Endothelial cell of umbilical vein (primary cell): ENCODE data around the gene SLC6A18. TPM values are rescaled to one million over a fixed set of nuclear protein-coding genes. Genes with fewer than 3 reads are reported as not detected.

Experiments
- BruUV-seq: library from RNA; stranded (reverse); fragments of 400-500 nt; replicated peaks from 2 replicates; lab custom pipeline; 2021; lab: Mats Ljungman, UMichigan
- CTCF ChIA-PET: fragments of 300-600, 350-600 bp; sonication (Branson Sonifier 250); formaldehyde crosslinking; loops from one replicate; lab custom pipeline; 2021; ENCODE audit warnings: antibody characterized with exemption, inconsistent platforms; lab: Charles Lee
- POLR2A ChIA-PET: fragments of 300-600, 350-600 bp; sonication (Branson Sonifier 250); formaldehyde crosslinking; loops from one replicate; lab custom pipeline; 2021; ENCODE audit warnings: antibody characterized with exemption, inconsistent platforms; lab: Charles Lee
- DNase-seq: peaks from one replicate; pipeline ENCODE4 v3.0.0-alpha.2; 2011; ENCODE audit warnings: low read depth, low spot score
- FAIRE-seq: peaks from 2 replicates; lab custom pipeline; 2011; peaks lifted over from hg19 to GRCh38; lab: Jason Lieb, UNC
- H2AFZ ChIP-seq: 2 replicates; pipeline ENCODE4 v1.6.0; 2012; ENCODE audit warnings: low read depth, low read length, control low read depth, inconsistent platforms
- H3K27ac ChIP-seq: 2 replicates; pipeline ENCODE4 v1.5.1; 2011; ENCODE audit warnings: low read depth, mild to moderate bottlenecking, control low read depth, low read length, moderate library complexity; ENCODE audit not compliant: insufficient read depth
- H3K27me3 ChIP-seq, 2 experiments: 2 replicates each; pipeline versions ENCODE4 v1.6.0 to v1.6.1; 2011; ENCODE audit warnings: low read length in 2 of 2, mixed read lengths in 1 of 2; ENCODE audit not compliant: control insufficient read depth in 2 of 2, insufficient read depth in 2 of 2
- H3K36me3 ChIP-seq, 2 experiments: 2 replicates in 1 of 2; 3 replicates in 1 of 2; pipeline ENCODE4 v1.5.1; 2011; ENCODE audit warnings: low read length in 2 of 2, mild to moderate bottlenecking in 1 of 2, moderate library complexity in 1 of 2; ENCODE audit not compliant: control insufficient read depth in 2 of 2, insufficient read depth in 2 of 2; ENCODE audit errors: extremely low read depth in 1 of 2
- H3K4me1 ChIP-seq: 3 replicates; pipeline ENCODE4 v1.5.1; 2011; ENCODE audit warnings: mild to moderate bottlenecking, low read length; ENCODE audit not compliant: control insufficient read depth, insufficient read depth; ENCODE audit errors: extremely low read depth
- H3K4me2 ChIP-seq: 2 replicates; pipeline ENCODE4 v1.6.1; 2011; ENCODE audit warnings: low read length, control low read depth, mixed read lengths; ENCODE audit not compliant: insufficient read depth
- H3K4me3 ChIP-seq, 3 experiments: fragments of 200-600 bp in 1 of 3; sonication (generic), shearing (Covaris generic) in 1 of 3; replicated peaks in 1 of 3; 2 replicates each; pipeline ENCODE4 v1.5.1; 2011 to 2016; ENCODE audit warnings: control low read depth in 3 of 3, low read length in 3 of 3, mild to moderate bottlenecking in 2 of 3, inconsistent platforms in 1 of 3, low read depth in 1 of 3, moderate library complexity in 1 of 3; ENCODE audit not compliant: insufficient read depth in 1 of 3
- H3K79me2 ChIP-seq: 2 replicates; pipeline ENCODE4 v1.6.0; 2012; ENCODE audit warnings: low read length, inconsistent platforms; ENCODE audit not compliant: control insufficient read depth, insufficient read depth
- H3K9ac ChIP-seq: replicated peaks from 2 replicates; pipeline ENCODE3; 2011; ENCODE audit warnings: low read length, control low read depth; ENCODE audit not compliant: insufficient read depth; ENCODE audit errors: extremely low read depth
- H3K9me1 ChIP-seq: replicated peaks from 3 replicates; pipeline ENCODE4 v1.6.0; 2011; ENCODE audit warnings: mild to moderate bottlenecking, low read length; ENCODE audit not compliant: control insufficient read depth, insufficient read depth; ENCODE audit errors: extremely low read depth
- H3K9me3 ChIP-seq: replicated peaks from 2 replicates; pipeline ENCODE4 v1.5.1; 2012; ENCODE audit warnings: low read length, inconsistent platforms; ENCODE audit not compliant: control insufficient read depth, insufficient read depth
- H4K20me1 ChIP-seq: replicated peaks from 2 replicates; pipeline ENCODE3; 2011; ENCODE audit warnings: mild to moderate bottlenecking, low read length; ENCODE audit not compliant: control insufficient read depth, insufficient read depth; ENCODE audit errors: extremely low read depth
- CTCF ChIP-seq, 2 donors: IDR thresholded peaks; 1 replicate in 1 of 2; 2 replicates in 1 of 2; pipeline ENCODE4 v1.5.1; 2011; ENCODE audit warnings: low read length in 2 of 2, mild to moderate bottlenecking in 2 of 2, moderate library complexity in 2 of 2, control low read depth in 1 of 2, inconsistent platforms in 1 of 2, low read depth in 1 of 2; ENCODE audit not compliant: insufficient read depth in 1 of 2; ENCODE audit errors: extremely low read depth in 1 of 2
- EZH2 ChIP-seq: IDR thresholded peaks from 2 replicates; pipeline ENCODE4 v1.6.1; 2012; ENCODE audit warnings: borderline replicate concordance, low read depth, mild to moderate bottlenecking, moderate library complexity, low read length, inconsistent platforms; ENCODE audit not compliant: severe bottlenecking
- FOS ChIP-seq: IDR thresholded peaks from 2 replicates; pipeline ENCODE4 v1.6.1; 2011; ENCODE audit warnings: mild to moderate bottlenecking, low read length, moderate library complexity, borderline replicate concordance; ENCODE audit not compliant: insufficient read depth
- GATA2 ChIP-seq: IDR thresholded peaks from 2 replicates; pipeline ENCODE4 v1.7.0; 2011; ENCODE audit warnings: low read depth, mild to moderate bottlenecking, moderate library complexity, mixed read lengths, low read length; ENCODE audit not compliant: insufficient read length, insufficient read depth
- JUN ChIP-seq: IDR thresholded peaks from 2 replicates; pipeline ENCODE4 v1.6.1; 2011; ENCODE audit warnings: borderline replicate concordance, low read depth; ENCODE audit not compliant: insufficient read length, insufficient read depth
- MAX ChIP-seq: IDR thresholded peaks from 2 replicates; pipeline ENCODE4 v1.6.1; 2011; ENCODE audit not compliant: insufficient read depth, insufficient read length
- MYC ChIP-seq: IDR thresholded peaks from one replicate; pipeline ENCODE4 v1.6.1; 2011; ENCODE audit warnings: mild to moderate bottlenecking, low read depth, low read length
- POLR2A ChIP-seq: IDR thresholded peaks from 2 replicates; pipeline ENCODE4 v1.6.1; 2012; ENCODE audit warnings: low read depth, mild to moderate bottlenecking, control low read depth, low read length
- POLR2AphosphoS5 ChIP-seq: IDR thresholded peaks from 2 replicates; pipeline ENCODE4 v1.6.1; 2012; ENCODE audit warnings: low read depth, mild to moderate bottlenecking, control low read depth, low read length, moderate library complexity; ENCODE audit not compliant: insufficient read depth
- dilution Hi-C: fragments of 300-500 bp; cut with MboI; formaldehyde crosslinking; loops from one replicate; pipeline ENCODE4 v1.15.0; 2019; ENCODE audit warnings: low sequenced_read_pairs; ENCODE audit not compliant: extremely low pct_ligation_motif_present
- intact Hi-C: fragments of 100-400 bp; cut with micrococcal nuclease; formaldehyde crosslinking; loops from one replicate; pipeline ENCODE4 v1.10.0; 2022
- polyA plus RNA-seq, 4 experiments: library from polyadenylated mRNA; depleted of rRNA in 3 of 4; stranded (reverse) in 3 of 4; unstranded in 1 of 4; fragments of >200 nt; gene quantifications; 2 replicates each; pipeline versions ENCODE4 v1.2.1 to v1.2.3, GENCODE V29; 2011 to 2012; ENCODE audit warnings: missing spikeins in 1 of 4
- total RNA-seq: library from RNA; stranded (reverse); gene quantifications from 2 replicates; pipeline ENCODE4 v1.2.3, GENCODE V29; 2021

Gene SLC6A18
- total and polyA plus RNA-seq, 2 donors (not counting 3 experiments of a cell fraction or from before 2014, with no cell fraction given) = not detected

GRCh38 chr5:1218351-1219080, 6.7 kb upstream of the SLC6A18 start:
- Histone ChIP-seq H3K27ac (no peak overlapping the region), H3K9ac (no peak overlapping the region), H3K4me3 (no peak overlapping the region), H3K36me3 (no peaks in the 10 kb centered on the region), H4K20me1 (no peaks in the 10 kb centered on the region), H3K9me1 (no peaks in the 10 kb centered on the region), H3K4me2 (no peak overlapping the region), H3K9me3 (no peaks in the 10 kb centered on the region), H2AFZ (no peak overlapping the region), H3K79me2 (no peaks in the 10 kb centered on the region), H3K4me1 (no peaks in the 10 kb centered on the region), H3K27me3 (no peaks in the 10 kb centered on the region)
- CTCF ChIA-PET = no interaction called here
- intact Hi-C loops = no loop called here
- FAIRE-seq (no peak), DNase-seq (no peak)
- dilution Hi-C loops = no loop called here
- POLR2A ChIA-PET = no interaction called here
- TF ChIP-seq EZH2 (no peak), POLR2A (no peak), MAX (no peak), POLR2AphosphoS5 (no peak), CTCF (IDR thresholded peaks at IDR 0.05; ENCODE audit: extremely low read depth in 1 of 2, insufficient read depth in 1 of 2, low read depth in 1 of 2, low read length in 2 of 2) (no peak), MYC (no peak), JUN (no peak), GATA2 (no peak), FOS (no peak)
- no TSS peak for BruUV-seq
